ENCODE measurements around the gene TMEM106A.

DNA sequence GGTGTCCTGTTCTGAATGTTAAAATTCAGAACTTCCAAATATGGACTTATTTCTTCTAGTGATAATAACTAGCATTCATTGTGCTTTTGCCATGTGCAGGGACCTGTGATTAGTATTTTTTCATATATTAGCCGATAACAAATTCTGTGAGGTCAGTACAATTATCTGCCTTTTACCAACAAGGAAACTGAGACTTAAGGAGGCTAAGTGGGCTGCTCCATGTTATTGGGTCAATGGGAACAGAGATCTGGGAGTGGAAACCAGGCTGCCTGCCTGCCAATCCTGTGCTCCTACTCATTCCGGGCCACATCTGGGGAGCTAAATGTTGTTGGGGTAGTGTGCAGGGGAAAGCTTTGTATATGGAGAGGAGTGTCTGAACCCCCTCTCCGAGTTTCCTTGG is 3.7 kb downstream of the TMEM106A start:
- TF ChIP-seq, protein P1, sequence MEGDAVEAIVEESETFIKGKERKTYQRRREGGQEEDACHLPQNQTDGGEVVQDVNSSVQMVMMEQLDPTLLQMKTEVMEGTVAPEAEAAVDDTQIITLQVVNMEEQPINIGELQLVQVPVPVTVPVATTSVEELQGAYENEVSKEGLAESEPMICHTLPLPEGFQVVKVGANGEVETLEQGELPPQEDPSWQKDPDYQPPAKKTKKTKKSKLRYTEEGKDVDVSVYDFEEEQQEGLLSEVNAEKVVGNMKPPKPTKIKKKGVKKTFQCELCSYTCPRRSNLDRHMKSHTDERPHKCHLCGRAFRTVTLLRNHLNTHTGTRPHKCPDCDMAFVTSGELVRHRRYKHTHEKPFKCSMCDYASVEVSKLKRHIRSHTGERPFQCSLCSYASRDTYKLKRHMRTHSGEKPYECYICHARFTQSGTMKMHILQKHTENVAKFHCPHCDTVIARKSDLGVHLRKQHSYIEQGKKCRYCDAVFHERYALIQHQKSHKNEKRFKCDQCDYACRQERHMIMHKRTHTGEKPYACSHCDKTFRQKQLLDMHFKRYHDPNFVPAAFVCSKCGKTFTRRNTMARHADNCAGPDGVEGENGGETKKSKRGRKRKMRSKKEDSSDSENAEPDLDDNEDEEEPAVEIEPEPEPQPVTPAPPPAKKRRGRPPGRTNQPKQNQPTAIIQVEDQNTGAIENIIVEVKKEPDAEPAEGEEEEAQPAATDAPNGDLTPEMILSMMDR (IDR thresholded peaks at IDR 0.05; ENCODE audit: low read depth, low read length) = no peak
- TF ChIP-seq POLR2A (IDR thresholded peaks at IDR 0.05; ENCODE audit: extremely low read depth, insufficient read length) = no peak
